HFFc6 (cell line): ENCODE results near the gene PGLYRP1. TPM values are rescaled to one million over a fixed set of nuclear protein-coding genes. Genes with fewer than 3 reads are reported as not detected.

Source experiments
- DNase-seq: peaks from one replicate; pipeline ENCODE4 v3.0.0-alpha.2; 2018
- H3K27ac Mint-ChIP-seq: 2 replicates; pipeline ENCODE4 v1.8.0; 2020; ENCODE audit warnings: mild to moderate bottlenecking, mixed read lengths
- H3K27me3 Mint-ChIP-seq: 2 replicates; pipeline ENCODE4 v1.8.0; 2021; ENCODE audit warnings: mild to moderate bottlenecking, moderate library complexity, mixed read lengths; ENCODE audit not compliant: insufficient read depth
- H3K36me3 Mint-ChIP-seq: 2 replicates; pipeline ENCODE4 v1.8.0; 2021; ENCODE audit warnings: low read depth, mixed read lengths
- H3K4me1 Mint-ChIP-seq: 2 replicates; pipeline ENCODE4 v1.8.0; 2020; ENCODE audit warnings: low read depth, mixed read lengths
- H3K4me3 Mint-ChIP-seq: 2 replicates; pipeline ENCODE4 v1.8.0; 2020; ENCODE audit warnings: mild to moderate bottlenecking, moderate library complexity, mixed read lengths
- H3K9me3 Mint-ChIP-seq: 2 replicates; pipeline ENCODE4 v1.8.0; 2020; ENCODE audit warnings: mild to moderate bottlenecking, mixed read lengths
- CTCF ChIP-seq: fragments of 200-600 bp; sonication (generic); IDR thresholded peaks from 2 replicates; pipeline ENCODE4 v1.5.0; 2021; ENCODE audit warnings: antibody characterized with exemption, mild to moderate bottlenecking
- total RNA-seq, 6 experiments: library from RNA; stranded (reverse); fragmentation: NEBNext Ultra II Directional; extraction: Animal tissue kit (Norgen Biotek cat#: 25700); gene quantifications; 2 replicates in 1 of 6; 3 replicates in 5 of 6; pipeline ENCODE4 v1.2.3, GENCODE V29; 2021

Gene PGLYRP1
- total RNA-seq, 6 experiments from 2014 or later = not detected

- Mint-ChIP-seq H3K4me3 (no peak overlapping the region), H3K9me3 (peaks cover 10% of the 10 kb centered on the region), H3K36me3 (peaks cover 7% of the 10 kb centered on the region), H3K27ac (0 out of 2 replicates have a peak overlapping the region, but pooled peaks have one; percentile 44), H3K27me3 (peaks cover 29% of the 10 kb centered on the region), H3K4me1 (peaks cover 57% of the 10 kb centered on the region)
- TF ChIP-seq CTCF = peak; percentile 18
- peak; percentile 79 for DNase-seq
These were observed 42.7 kb upstream of the PGLYRP1 start for GRCh38 chr19:46065486-46066071.

- Mint-ChIP-seq H3K4me3 (no peak overlapping the region), H3K36me3 (peaks cover 16% of the 10 kb centered on the region), H3K27ac (no peak overlapping the region), H3K27me3 (peaks cover 43% of the 10 kb centered on the region), H3K4me1 (peaks cover 33% of the 10 kb centered on the region), H3K9me3 (peaks cover 18% of the 10 kb centered on the region)
- no peak for TF ChIP-seq CTCF
- DNase-seq = no peak
These were observed 40.3 kb upstream of the PGLYRP1 start for GRCh38 chr19:46063201-46063600.

- peaks cover 16% of the 10 kb centered on the region for H3K36me3 Mint-ChIP-seq
- H3K4me3 Mint-ChIP-seq = no peak overlapping the region
- no peak for TF ChIP-seq CTCF
- DNase-seq = no peak
- peaks cover 1% of the 10 kb centered on the region; the same call in 1 of the 2 replicates for H3K4me1 Mint-ChIP-seq
- H3K27ac Mint-ChIP-seq = no peak overlapping the region
- peaks cover 18% of the 10 kb centered on the region for H3K9me3 Mint-ChIP-seq
- peaks cover 48% of the 10 kb centered on the region for H3K27me3 Mint-ChIP-seq
These were observed 37.2 kb upstream of the PGLYRP1 start for GRCh38 chr19:46060012-46060411.

- H3K27me3 Mint-ChIP-seq = peaks cover 52% of the 10 kb centered on the region
- no peak overlapping the region for H3K4me3 Mint-ChIP-seq
- H3K4me1 Mint-ChIP-seq = no peaks in the 10 kb centered on the region
- no peak for DNase-seq
- H3K27ac Mint-ChIP-seq = no peak overlapping the region
- peaks cover 18% of the 10 kb centered on the region for H3K9me3 Mint-ChIP-seq
- TF ChIP-seq CTCF = no peak
- peaks cover 16% of the 10 kb centered on the region for H3K36me3 Mint-ChIP-seq
These were observed 35.9 kb upstream of the PGLYRP1 start for GRCh38 chr19:46058778-46059177.

- peaks cover 40% of the 10 kb centered on the region for H3K27me3 Mint-ChIP-seq
These were observed 33.7 kb upstream of the PGLYRP1 start for GRCh38 chr19:46056536-46056935.

More at GRCh38 chr19:46056536-46056935, 33.7 kb upstream of the PGLYRP1 start:
- Mint-ChIP-seq H3K4me3 (no peak overlapping the region), H3K4me1 (no peaks in the 10 kb centered on the region), H3K36me3 (peaks cover 14% of the 10 kb centered on the region), H3K9me3 (peaks cover 14% of the 10 kb centered on the region), H3K27ac (no peak overlapping the region)
- no peak for TF ChIP-seq CTCF
- no peak for DNase-seq
